ENCODE data around the gene NLRC5. TPM values are rescaled to one million over a fixed set of nuclear protein-coding genes. Genes with fewer than 3 reads are reported as not detected.

NLRC5 gene
- total RNA-seq, 1 experiment from 2014 or later = 1.6 TPM

DNA sequence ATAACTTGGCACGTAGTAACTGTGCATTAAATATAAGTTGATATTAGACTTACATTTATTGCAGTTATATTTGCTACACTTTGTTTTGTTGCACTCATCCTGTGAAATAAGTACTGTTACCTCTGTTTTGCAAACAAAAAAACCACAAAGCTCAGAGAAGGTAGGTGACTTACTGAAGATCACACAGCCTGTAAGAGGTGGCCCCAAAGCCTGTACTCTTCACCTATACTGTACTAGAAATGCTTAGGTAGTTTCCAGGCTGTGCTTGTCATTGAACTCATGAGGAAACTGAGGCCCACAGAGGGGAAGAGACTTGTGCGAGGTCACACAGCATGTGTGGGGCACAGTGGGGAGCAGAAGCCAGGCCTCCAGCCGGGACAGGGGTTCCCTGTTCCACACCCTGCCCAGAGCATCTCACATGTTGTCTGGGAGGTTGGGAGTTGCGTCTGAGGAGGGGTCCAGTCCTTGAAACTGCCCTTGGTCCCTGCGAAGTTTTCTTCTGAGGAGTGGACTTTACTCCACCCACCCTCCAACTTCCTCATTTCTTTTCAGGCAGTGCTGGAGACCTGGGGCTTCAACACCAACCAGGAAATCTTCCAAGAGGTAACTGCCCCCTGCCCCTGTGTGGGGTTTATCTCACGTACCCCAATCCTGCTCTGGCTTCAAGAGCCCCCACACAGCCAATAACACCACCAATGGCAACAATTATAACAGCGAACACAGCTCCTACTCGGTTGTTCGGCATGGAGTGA, 14.6 kb upstream of the NLRC5 start:
- H3K36me3 Mint-ChIP-seq (ENCODE audit: insufficient read depth, unreplicated experiment) = no peaks in the 10 kb centered on the region
- CTCF ChIA-PET = no interaction called here
- H3K9me3 ChIP-seq = no peaks in the 10 kb centered on the region; the same call in 1 of the 2 replicates
- H3K9me3 Mint-ChIP-seq (ENCODE audit: unreplicated experiment) = no peaks in the 10 kb centered on the region
- TF ChIP-seq, protein P1, sequence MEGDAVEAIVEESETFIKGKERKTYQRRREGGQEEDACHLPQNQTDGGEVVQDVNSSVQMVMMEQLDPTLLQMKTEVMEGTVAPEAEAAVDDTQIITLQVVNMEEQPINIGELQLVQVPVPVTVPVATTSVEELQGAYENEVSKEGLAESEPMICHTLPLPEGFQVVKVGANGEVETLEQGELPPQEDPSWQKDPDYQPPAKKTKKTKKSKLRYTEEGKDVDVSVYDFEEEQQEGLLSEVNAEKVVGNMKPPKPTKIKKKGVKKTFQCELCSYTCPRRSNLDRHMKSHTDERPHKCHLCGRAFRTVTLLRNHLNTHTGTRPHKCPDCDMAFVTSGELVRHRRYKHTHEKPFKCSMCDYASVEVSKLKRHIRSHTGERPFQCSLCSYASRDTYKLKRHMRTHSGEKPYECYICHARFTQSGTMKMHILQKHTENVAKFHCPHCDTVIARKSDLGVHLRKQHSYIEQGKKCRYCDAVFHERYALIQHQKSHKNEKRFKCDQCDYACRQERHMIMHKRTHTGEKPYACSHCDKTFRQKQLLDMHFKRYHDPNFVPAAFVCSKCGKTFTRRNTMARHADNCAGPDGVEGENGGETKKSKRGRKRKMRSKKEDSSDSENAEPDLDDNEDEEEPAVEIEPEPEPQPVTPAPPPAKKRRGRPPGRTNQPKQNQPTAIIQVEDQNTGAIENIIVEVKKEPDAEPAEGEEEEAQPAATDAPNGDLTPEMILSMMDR (IDR thresholded peaks at IDR 0.05; ENCODE audit: insufficient read depth in 1 of 2, low read depth in 1 of 2, low read length in 1 of 2, severe bottlenecking in 1 of 2, unreplicated experiment in 1 of 2) = no peak
- peaks cover 6% of the 10 kb centered on the region for H3K4me1 Mint-ChIP-seq (ENCODE audit: low read depth, unreplicated experiment)
- intact Hi-C loops (cut with micrococcal nuclease; ENCODE audit: unreplicated experiment) = no loop called here
- no peak for DNase-seq
- H3K27me3 ChIP-seq (replicated peaks; ENCODE audit: control insufficient read depth, insufficient read depth, low read length) = no peaks in the 10 kb centered on the region
- H3K4me3 ChIP-seq (ENCODE audit: low read depth, low read length) = no peak overlapping the region
- no peak overlapping the region for H3K4me3 Mint-ChIP-seq (ENCODE audit: unreplicated experiment)
- POLR2A ChIA-PET = no interaction called here
- no peak overlapping the region for H3K27ac Mint-ChIP-seq (ENCODE audit: unreplicated experiment)
- no peaks in the 10 kb centered on the region for H3K27me3 Mint-ChIP-seq (ENCODE audit: insufficient read depth, unreplicated experiment)
- peaks cover 6% of the 10 kb centered on the region; the same call in 1 of the 2 replicates for H3K4me1 ChIP-seq
- H3K36me3 ChIP-seq (ENCODE audit: control insufficient read depth, insufficient read depth, low read length) = no peaks in the 10 kb centered on the region
- BruUV-seq (replicated peaks) = no TSS peak

GRCh38 chr16:56975714-56976113, 13.6 kb upstream of the NLRC5 start:
- H3K36me3 Mint-ChIP-seq (ENCODE audit: insufficient read depth, unreplicated experiment) = no peaks in the 10 kb centered on the region
- ChIA-PET CTCF (no interaction called here), POLR2A (no interaction called here)
- BruUV-seq (replicated peaks) = no TSS peak
- H3K27me3 Mint-ChIP-seq (ENCODE audit: insufficient read depth, unreplicated experiment) = no peaks in the 10 kb centered on the region
- peaks cover 6% of the 10 kb centered on the region for H3K4me1 Mint-ChIP-seq (ENCODE audit: low read depth, unreplicated experiment)
- DNase-seq = no peak
- no peaks in the 10 kb centered on the region; the same call in 1 of the 2 replicates for H3K9me3 ChIP-seq
- no peak overlapping the region for H3K4me3 ChIP-seq (ENCODE audit: low read depth, low read length)
- peaks cover 6% of the 10 kb centered on the region; the same call in 1 of the 2 replicates for H3K4me1 ChIP-seq
- H3K9me3 Mint-ChIP-seq (ENCODE audit: unreplicated experiment) = no peaks in the 10 kb centered on the region
- TF ChIP-seq, protein P1 (IDR thresholded peaks at IDR 0.05; ENCODE audit: insufficient read depth in 1 of 2, low read depth in 1 of 2, low read length in 1 of 2, severe bottlenecking in 1 of 2, unreplicated experiment in 1 of 2) = no peak
- no peaks in the 10 kb centered on the region for H3K36me3 ChIP-seq (ENCODE audit: control insufficient read depth, insufficient read depth, low read length)
- no peak overlapping the region for H3K27ac Mint-ChIP-seq (ENCODE audit: unreplicated experiment)
- H3K27me3 ChIP-seq (replicated peaks; ENCODE audit: control insufficient read depth, insufficient read depth, low read length) = no peaks in the 10 kb centered on the region
- intact Hi-C loops (cut with micrococcal nuclease; ENCODE audit: unreplicated experiment) = no loop called here
- no peak overlapping the region for H3K4me3 Mint-ChIP-seq (ENCODE audit: unreplicated experiment)

DNA sequence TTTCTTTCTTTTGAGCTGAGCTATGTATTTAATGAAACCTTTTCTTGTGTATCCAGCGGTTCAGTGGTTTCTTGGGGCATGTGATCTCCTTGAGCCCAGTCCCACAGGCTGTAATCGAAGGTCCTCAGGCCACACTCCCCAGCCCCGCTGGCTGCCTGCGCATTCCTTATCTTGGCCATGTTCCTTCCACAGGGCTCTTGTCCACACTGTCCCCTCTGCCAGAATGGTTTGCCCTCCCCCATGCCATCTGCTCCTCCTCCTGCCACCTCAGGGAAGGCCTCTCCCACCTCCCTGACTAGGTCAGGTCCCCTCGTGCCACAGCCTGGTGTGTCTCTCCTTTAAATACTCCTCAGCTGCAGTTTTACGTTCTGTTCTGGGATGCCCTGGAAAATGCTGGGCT, 12.1 kb upstream of the NLRC5 start:
- TF ChIP-seq, protein P1 (IDR thresholded peaks at IDR 0.05; ENCODE audit: insufficient read depth in 1 of 2, low read depth in 1 of 2, low read length in 1 of 2, severe bottlenecking in 1 of 2, unreplicated experiment in 1 of 2) = no peak
- no peaks in the 10 kb centered on the region for H3K27me3 Mint-ChIP-seq (ENCODE audit: insufficient read depth, unreplicated experiment)
- Histone ChIP-seq H3K4me3 (ENCODE audit: low read depth, low read length) (no peak overlapping the region), H3K27me3 (replicated peaks; ENCODE audit: control insufficient read depth, insufficient read depth, low read length) (no peaks in the 10 kb centered on the region), H3K36me3 (ENCODE audit: control insufficient read depth, insufficient read depth, low read length) (no peaks in the 10 kb centered on the region), H3K4me1 (peaks cover 6% of the 10 kb centered on the region; the same call in 1 of the 2 replicates), H3K9me3 (no peaks in the 10 kb centered on the region; the same call in 1 of the 2 replicates)
- ChIA-PET CTCF (no interaction called here), POLR2A (no interaction called here)
- no peak overlapping the region for H3K4me3 Mint-ChIP-seq (ENCODE audit: unreplicated experiment)
- no peaks in the 10 kb centered on the region for H3K9me3 Mint-ChIP-seq (ENCODE audit: unreplicated experiment)
- no peaks in the 10 kb centered on the region for H3K36me3 Mint-ChIP-seq (ENCODE audit: insufficient read depth, unreplicated experiment)
- peaks cover 6% of the 10 kb centered on the region for H3K4me1 Mint-ChIP-seq (ENCODE audit: low read depth, unreplicated experiment)
- DNase-seq = no peak
- no peak overlapping the region for H3K27ac Mint-ChIP-seq (ENCODE audit: unreplicated experiment)
- no TSS peak for BruUV-seq (replicated peaks)
- intact Hi-C loops (cut with micrococcal nuclease; ENCODE audit: unreplicated experiment) = no loop called here
